Panc1 (cell line): Measurements from ENCODE around the gene MAGI3. TPM values are rescaled to one million over a fixed set of nuclear protein-coding genes. Genes with fewer than 3 reads are reported as not detected.

Source experiments
- ATAC-seq: fragments of 200-7000 bp; cut with Tn5 transposase; 2 replicates; pipeline ENCODE4 v1.9.1; 2020; ENCODE audit warnings: mild to moderate bottlenecking, moderate library complexity
- Bru-seq: library from RNA; stranded (reverse); fragments of 400-500 nt; gene quantifications from one replicate; lab custom pipeline; 2021; lab: Mats Ljungman, UMichigan
- BruChase-seq, 2 experiments: library from RNA; stranded (reverse); fragments of 400-500 nt; gene quantifications; one replicate each; lab custom pipeline; 2021; lab: Mats Ljungman, UMichigan
- BruUV-seq: library from RNA; stranded (reverse); fragments of 400-500 nt; replicated peaks from 2 replicates; lab custom pipeline; 2021; lab: Mats Ljungman, UMichigan
- CTCF ChIA-PET: fragments of 300-600 bp; sonication (Branson Sonifier 250); formaldehyde crosslinking; loops from one replicate; lab custom pipeline; 2022; ENCODE audit warnings: antibody characterized with exemption; lab: Charles Lee
- POLR2A ChIA-PET: fragments of 300-600 bp; sonication (Branson Sonifier 250); formaldehyde crosslinking; loops from one replicate; lab custom pipeline; 2022; ENCODE audit warnings: antibody characterized with exemption; lab: Charles Lee
- DNase-seq: peaks from one replicate; pipeline ENCODE4 v3.0.0-alpha.2; 2010; ENCODE audit warnings: low read depth, low spot score
- H3K27ac ChIP-seq: 2 replicates; pipeline ENCODE4 v1.5.1; 2011; ENCODE audit warnings: mild to moderate bottlenecking, low read length, inconsistent platforms
- H3K27me3 ChIP-seq: fragments of 200-500 bp; sonication (Bioruptor generic); 2 replicates; pipeline ENCODE4 v1.6.0; 2014; ENCODE audit warnings: low read length, inconsistent platforms; ENCODE audit not compliant: control insufficient read depth, insufficient read depth
- H3K36me3 ChIP-seq: fragments of 200-500 bp; sonication (Bioruptor generic); 2 replicates; pipeline ENCODE4 v1.5.1; 2014; ENCODE audit warnings: inconsistent platforms, mild to moderate bottlenecking, low read length, moderate library complexity; ENCODE audit not compliant: control insufficient read depth, insufficient read depth
- H3K4me1 ChIP-seq: 2 replicates; pipeline ENCODE4 v1.5.1; 2011; ENCODE audit warnings: inconsistent platforms, mild to moderate bottlenecking, low read length, moderate library complexity; ENCODE audit not compliant: control insufficient read depth, insufficient read depth
- H3K4me3 ChIP-seq, 2 experiments: 2 replicates each; pipeline ENCODE4 v1.5.1; 2011 to 2012; ENCODE audit warnings: low read depth in 2 of 2, low read length in 2 of 2, mild to moderate bottlenecking in 2 of 2, inconsistent platforms in 1 of 2, moderate library complexity in 1 of 2
- H3K9me3 ChIP-seq: fragments of 200-500 bp; sonication (Bioruptor generic); 2 replicates; pipeline ENCODE4 v1.5.1; 2014; ENCODE audit warnings: low read depth, mild to moderate bottlenecking, inconsistent platforms, low read length, moderate library complexity; ENCODE audit not compliant: control insufficient read depth, insufficient read depth
- CTCF ChIP-seq: fragments of 450-650 bp; IDR thresholded peaks from 2 replicates; pipeline ENCODE4 v1.5.1; 2017; ENCODE audit warnings: mild to moderate bottlenecking
- POLR2AphosphoS5 ChIP-seq: IDR thresholded peaks from 2 replicates; pipeline ENCODE4 v1.6.1; 2012; ENCODE audit warnings: mild to moderate bottlenecking, low read depth, low read length, moderate library complexity
- SIN3A ChIP-seq: IDR thresholded peaks from 2 replicates; pipeline ENCODE4 v1.6.1; 2012; ENCODE audit warnings: low read depth, mild to moderate bottlenecking, low read length, moderate library complexity, borderline replicate concordance; ENCODE audit not compliant: insufficient read depth
- TCF7L2 ChIP-seq: IDR thresholded peaks from 2 replicates; pipeline ENCODE4 v1.6.1; 2011; ENCODE audit warnings: mild to moderate bottlenecking, low read depth, low read length, inconsistent platforms
- in situ Hi-C: cut with HindIII; loops from 2 replicates; pipeline ENCODE4 v1.10.0; 2016; ENCODE audit warnings: low sequenced_read_pairs, low pct_unique_long_range_greater_than_20kb
- intact Hi-C: fragments of 100-400 bp; cut with micrococcal nuclease; formaldehyde crosslinking; loops from one replicate; pipeline ENCODE4 v1.10.0; 2022; ENCODE audit not compliant: unreplicated experiment
- long read RNA-seq: library from polyadenylated mRNA; unstranded; transcript quantifications from one replicate; pipeline ENCODE4 v2.0.0, GENCODE V29; 2021; ENCODE audit not compliant: unreplicated experiment
- polyA plus RNA-seq: library from polyadenylated mRNA; unstranded; fragments of >200 nt; gene quantifications from one replicate; pipeline ENCODE4 v1.2.1, GENCODE V29; 2012; ENCODE audit warnings: missing spikeins; ENCODE audit not compliant: insufficient read length
- total RNA-seq: library from RNA; stranded (reverse); gene quantifications from one replicate; pipeline ENCODE4 v1.2.1, GENCODE V29; 2021; ENCODE audit not compliant: unreplicated experiment
- TF ChIP-seq, protein P1 (sequence below), 2 experiments: IDR thresholded peaks; 2 replicates each; pipeline ENCODE4 v1.6.1; 2011 to 2012; ENCODE audit warnings: low read depth in 2 of 2, control low read depth in 1 of 2, low read length in 1 of 2, mild to moderate bottlenecking in 1 of 2, moderate library complexity in 1 of 2; ENCODE audit not compliant: insufficient read depth in 1 of 2

The MAGI3 gene
- total RNA-seq (10.9 TPM), Bru-seq, nascent RNA (percentile 70 among the genes with signal in this experiment), BruChase-seq, experiment 1, labeled RNA remaining after a 2-hour chase (percentile 63 among the genes with signal in this experiment), BruChase-seq, experiment 2, labeled RNA remaining after a 6-hour chase (percentile 61 among the genes with signal in this experiment)
- 3.4 TPM for polyA plus RNA-seq
- long read RNA-seq, full-length matches to known transcripts: 16 of 32 reads
- long read RNA-seq, partial matches to known transcripts: 8 of 32 reads
- long read RNA-seq, other reads (novel, unspliced or antisense): 8 of 32 reads

DNA sequence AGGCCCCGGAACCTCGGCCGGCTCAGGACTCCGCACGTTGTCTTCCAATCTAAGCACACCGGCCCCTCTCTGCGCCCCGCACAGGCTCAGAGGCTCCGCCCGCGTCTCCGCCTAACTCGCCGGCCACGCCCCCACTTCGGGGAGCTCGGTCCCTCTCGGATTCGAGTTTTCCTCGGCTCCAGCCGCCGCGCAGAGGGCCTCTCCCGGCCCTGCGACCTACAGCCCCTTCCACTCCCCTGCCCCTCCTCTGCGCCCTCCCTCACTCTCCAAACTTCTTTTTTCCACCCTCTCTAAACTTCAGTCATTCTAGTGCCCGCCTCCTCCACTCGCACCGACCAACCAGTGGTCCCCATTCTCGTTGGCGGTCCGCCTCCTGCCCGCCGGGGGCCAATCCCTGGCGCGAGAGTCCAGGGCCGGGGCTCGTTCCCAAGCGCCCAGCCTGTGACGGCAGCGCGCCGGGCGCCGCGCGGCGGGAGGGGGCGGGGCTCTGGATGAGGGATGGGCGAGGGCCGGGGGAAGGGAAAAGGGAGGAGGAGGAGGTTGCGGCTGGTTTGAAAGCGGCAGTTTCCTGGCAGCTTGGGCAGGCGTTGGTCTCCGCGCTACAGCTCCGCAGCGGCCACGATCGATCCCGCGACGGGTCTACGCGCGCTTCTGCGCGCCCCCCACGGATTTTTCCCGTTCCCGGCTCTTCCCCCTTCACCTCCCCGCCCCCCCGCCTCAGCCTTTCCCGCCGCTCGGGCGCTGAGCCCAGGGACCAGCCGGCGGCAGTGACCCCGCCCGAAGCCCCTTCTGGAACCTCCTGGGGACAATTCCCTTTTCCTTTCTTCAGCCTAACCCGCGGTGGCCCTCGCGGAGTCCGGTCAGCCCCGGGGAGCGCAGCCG, at the start of gene MAGI3:
Gene MAGI3 (plus strand): TSS at position 563 of the 882 bp plus-strand sequence. CDS start 519 bp downstream, outside the sequence.
- POLR2A ChIA-PET: no interaction called here
- H3K4me3 ChIP-seq: peak within 1 kb of the TSS; percentile 74 to 89
- H3K36me3 ChIP-seq: peaks cover 3% of the 10 kb centered on the region; the same call in 1 of the 2 replicates
- H3K27ac ChIP-seq: peak within 1 kb of the TSS; percentile 69
- H3K27me3 ChIP-seq: no peaks in the 10 kb centered on the region
- H3K9me3 ChIP-seq: no peaks in the 10 kb centered on the region
- ATAC-seq (peak; percentile 95), DNase-seq (peak; percentile 81)
- intact Hi-C loops (loop anchor here (10.0 kb wide), 1 partner anchor 285 kb away; no protein-coding TSS in a partner anchor), in situ Hi-C loops (no loop called here)
- 0 out of 2 replicates have a peak, but pooled peaks have one; percentile 46 for TF ChIP-seq SIN3A
- TF ChIP-seq, protein P1, sequence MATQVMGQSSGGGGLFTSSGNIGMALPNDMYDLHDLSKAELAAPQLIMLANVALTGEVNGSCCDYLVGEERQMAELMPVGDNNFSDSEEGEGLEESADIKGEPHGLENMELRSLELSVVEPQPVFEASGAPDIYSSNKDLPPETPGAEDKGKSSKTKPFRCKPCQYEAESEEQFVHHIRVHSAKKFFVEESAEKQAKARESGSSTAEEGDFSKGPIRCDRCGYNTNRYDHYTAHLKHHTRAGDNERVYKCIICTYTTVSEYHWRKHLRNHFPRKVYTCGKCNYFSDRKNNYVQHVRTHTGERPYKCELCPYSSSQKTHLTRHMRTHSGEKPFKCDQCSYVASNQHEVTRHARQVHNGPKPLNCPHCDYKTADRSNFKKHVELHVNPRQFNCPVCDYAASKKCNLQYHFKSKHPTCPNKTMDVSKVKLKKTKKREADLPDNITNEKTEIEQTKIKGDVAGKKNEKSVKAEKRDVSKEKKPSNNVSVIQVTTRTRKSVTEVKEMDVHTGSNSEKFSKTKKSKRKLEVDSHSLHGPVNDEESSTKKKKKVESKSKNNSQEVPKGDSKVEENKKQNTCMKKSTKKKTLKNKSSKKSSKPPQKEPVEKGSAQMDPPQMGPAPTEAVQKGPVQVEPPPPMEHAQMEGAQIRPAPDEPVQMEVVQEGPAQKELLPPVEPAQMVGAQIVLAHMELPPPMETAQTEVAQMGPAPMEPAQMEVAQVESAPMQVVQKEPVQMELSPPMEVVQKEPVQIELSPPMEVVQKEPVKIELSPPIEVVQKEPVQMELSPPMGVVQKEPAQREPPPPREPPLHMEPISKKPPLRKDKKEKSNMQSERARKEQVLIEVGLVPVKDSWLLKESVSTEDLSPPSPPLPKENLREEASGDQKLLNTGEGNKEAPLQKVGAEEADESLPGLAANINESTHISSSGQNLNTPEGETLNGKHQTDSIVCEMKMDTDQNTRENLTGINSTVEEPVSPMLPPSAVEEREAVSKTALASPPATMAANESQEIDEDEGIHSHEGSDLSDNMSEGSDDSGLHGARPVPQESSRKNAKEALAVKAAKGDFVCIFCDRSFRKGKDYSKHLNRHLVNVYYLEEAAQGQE (IDR thresholded peaks at IDR 0.05; ENCODE audit: insufficient read depth in 1 of 2, low read depth in 2 of 2, low read length in 1 of 2): no peak
- no TSS peak for BruUV-seq
- CTCF ChIA-PET: no interaction called here
- peaks cover 20% of the 10 kb centered on the region for H3K4me1 ChIP-seq

GRCh38 chr1:113353580-113353979, 36.7 kb upstream of the MAGI3 start:
- no peaks in the 10 kb centered on the region for H3K9me3 ChIP-seq
- ChIA-PET CTCF (no interaction called here), POLR2A (no interaction called here)

More at GRCh38 chr1:113353580-113353979, 36.7 kb upstream of the MAGI3 start:
- H3K27ac ChIP-seq: no peak overlapping the region
- in situ Hi-C loops: no loop called here
- ATAC-seq (no peak), DNase-seq (no peak)
- intact Hi-C loops: no loop called here
- no peaks in the 10 kb centered on the region for H3K36me3 ChIP-seq
- no peak overlapping the region for H3K4me3 ChIP-seq
- TF ChIP-seq TCF7L2 (no peak), CTCF (no peak), SIN3A (no peak), POLR2AphosphoS5 (no peak)
- TF ChIP-seq, protein P1 (IDR thresholded peaks at IDR 0.05; ENCODE audit: insufficient read depth in 1 of 2, low read depth in 2 of 2, low read length in 1 of 2): no peak
- no peaks in the 10 kb centered on the region for H3K27me3 ChIP-seq
- H3K4me1 ChIP-seq: no peaks in the 10 kb centered on the region
- BruUV-seq: no TSS peak
